Activated CD8-positive, alpha-beta memory T cell treated with anti-CD3 and anti-CD28 coated beads for 4 hours (primary cell): ENCODE results near the gene NPRL2.

ENCODE experiments used
- DNase-seq, 2 donors: peaks; one replicate each; pipeline ENCODE4 v3.0.0-alpha.2; 2020; ENCODE audit warnings: low read depth in 2 of 2

Gene NPRL2

DNA sequence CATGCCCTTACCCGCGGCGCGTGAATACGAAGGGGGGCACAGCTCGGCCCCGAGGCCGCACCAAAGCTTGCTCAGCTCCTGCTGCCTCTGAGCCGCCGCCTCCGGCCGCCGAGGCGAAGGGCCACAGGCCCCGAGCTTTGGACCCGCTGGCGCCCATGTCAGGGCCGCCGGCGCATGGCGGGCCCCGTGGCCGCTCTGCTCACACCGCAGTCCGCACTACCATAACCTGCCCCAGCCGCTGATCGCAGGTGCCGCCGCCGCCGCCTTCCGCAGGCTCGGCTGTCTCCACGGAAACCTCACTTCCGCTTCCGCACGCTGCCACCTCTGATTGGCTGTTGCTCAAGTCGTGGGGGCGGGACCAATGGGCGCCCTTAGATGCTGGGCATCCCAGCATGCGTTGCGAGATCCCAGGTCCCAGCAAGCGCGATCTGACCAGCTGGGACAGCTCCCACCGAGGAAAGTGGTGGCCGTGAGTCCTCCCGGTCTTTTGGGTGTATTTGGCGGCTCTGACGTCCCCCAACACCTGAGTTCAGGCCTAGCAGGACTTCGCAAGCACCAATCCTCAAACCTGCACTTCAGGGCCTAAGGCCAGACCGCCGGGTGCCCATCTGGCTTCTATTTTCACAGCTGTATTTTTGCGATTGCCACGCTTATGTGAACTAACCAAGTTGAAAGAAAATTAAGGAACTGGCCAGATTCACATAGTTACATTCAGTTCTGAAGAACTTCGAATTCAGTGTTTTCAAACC lies 22.5 kb downstream of the NPRL2 start, which contains the start of gene TUSC2:
Gene TUSC2, minus strand, starts transcription at position 281 of the 749 bp plus-strand sequence. Its CDS starts 124 bp downstream, at position 157.
- DNase-seq = peak; percentile 89 to 90

DNA sequence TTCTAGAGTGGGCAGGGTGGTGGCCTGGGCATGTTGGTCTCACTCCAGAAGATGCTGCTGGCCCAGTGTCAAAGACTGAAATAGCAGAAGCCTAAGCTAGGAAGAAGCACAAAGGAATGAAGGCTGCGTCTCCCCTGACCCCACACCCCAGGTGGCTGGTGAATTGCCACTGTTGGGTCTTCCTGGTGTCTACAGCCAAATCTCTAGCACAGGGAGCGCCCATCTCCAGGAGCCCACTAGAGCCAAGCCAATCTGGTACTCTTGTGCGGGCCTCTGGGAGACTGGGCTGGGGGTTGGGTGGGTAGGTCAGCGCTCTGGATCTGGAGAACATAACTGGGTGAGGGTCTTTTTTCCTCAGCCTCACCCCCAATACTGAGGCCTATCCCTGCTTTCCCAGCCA lies 23.4 kb downstream of the NPRL2 start:
- DNase-seq = no peak

- DNase-seq = no peak
Measured at GRCh38 chr3:50326182-50326541, 24.4 kb downstream of the NPRL2 start.

DNA sequence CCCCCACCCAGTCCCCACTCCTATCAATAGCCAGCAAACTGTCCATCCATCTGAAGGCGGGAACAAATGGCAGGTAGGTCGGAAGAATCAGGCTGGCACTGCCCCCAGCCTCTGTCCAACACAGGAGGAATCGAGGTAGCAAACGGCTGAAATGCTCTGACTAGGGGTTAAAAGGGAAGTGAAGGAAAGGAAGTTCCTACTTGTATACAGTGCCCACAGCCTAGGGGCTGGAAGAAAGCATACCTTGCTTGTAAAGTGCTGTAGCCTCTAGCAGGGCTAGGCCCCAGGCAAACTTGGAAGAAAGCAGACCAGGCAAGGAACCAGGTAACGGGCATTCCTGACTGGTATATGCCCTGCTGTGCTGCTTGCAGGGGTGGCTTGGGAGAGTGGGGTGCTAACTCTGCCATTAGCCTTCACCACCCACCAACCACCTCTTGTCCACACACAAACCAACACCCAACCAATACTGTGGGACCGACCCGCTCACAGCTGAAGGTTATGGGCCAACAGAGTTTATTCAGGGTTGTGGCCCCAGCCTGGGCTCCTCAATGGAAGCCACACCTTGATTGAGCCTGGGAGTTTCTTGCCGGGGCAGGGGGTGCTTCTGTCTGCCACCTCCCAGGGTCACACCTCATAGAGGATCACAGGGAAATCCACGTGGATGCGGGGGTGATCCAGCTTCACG lies 24.9 kb downstream of the NPRL2 start:
- no peak for DNase-seq

DNA sequence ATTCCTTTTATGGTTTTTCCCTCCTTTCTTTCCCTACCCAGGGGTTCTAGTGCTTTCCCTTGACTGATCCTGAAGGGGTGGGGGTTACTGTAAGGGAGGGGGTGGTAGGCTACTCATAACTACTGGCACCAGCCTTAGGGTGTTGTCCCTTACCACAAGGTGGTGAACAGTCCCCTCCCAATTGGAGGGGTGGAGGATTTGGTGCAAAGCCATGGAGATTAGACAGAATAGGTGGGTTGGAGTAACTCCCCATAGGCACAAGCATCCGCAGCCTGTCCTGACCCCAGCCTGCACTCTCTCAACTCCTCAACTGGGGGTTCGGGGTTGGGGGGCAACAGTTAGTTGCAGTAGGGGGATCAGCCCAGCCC lies 25.5 kb downstream of the NPRL2 start:
- DNase-seq = no peak

- DNase-seq = no peak
Measured at GRCh38 chr3:50324351-50325112, 26.0 kb downstream of the NPRL2 start.

DNA sequence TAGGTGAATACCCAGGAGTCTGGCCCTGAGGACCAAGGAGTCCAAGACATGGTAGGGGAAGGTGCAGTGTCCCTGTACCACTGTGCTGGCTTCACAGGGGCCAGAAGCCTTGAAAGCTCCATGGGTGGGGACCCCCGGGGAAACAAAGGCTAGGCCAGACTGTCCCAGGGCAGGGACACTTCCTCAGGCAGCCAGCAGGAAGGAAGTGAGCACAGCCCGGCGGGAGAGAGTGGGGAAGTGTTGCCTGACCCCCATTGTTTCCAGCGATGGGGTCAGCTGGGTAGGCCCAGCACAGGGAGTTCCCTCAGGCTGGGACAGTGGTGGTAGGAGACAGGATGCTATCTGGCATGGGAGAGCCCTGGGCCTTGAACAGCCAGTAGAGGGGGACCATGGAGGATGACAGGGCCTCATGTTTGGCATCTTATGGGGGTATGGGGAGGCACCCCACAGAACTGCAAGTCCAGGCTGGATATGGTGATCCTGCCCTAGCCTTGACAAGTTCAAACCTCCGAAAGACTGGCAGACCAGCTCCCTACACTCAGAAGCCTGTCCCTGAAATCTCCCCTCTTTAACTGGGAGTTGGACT lies 26.9 kb downstream of the NPRL2 start:
- DNase-seq = no peak

DNA sequence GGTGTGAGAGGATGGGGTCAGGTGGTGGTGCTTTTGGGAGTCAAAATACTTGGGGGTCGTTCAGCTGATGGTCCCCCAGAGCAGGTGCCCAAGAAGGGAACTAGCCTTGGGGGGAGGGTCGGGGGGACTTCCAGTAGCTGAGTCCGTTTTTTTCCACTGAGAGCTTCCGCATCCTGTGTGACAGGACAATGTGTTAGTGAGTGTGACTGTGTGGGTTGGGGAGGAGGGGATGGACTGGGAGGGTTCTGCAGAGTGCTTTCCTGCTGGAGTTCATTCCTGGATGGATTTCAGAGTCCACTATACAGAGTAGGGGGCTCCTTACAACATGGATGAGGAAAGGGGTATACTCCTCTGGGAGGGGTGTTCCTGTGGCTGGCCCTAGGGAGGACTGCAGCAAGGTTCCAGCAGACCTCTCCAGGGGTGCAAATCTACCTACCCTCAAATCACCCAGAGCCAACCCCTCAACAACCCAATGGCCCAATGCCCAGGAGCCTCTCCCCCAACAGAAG lies 27.4 kb downstream of the NPRL2 start:
- DNase-seq = no peak

DNA sequence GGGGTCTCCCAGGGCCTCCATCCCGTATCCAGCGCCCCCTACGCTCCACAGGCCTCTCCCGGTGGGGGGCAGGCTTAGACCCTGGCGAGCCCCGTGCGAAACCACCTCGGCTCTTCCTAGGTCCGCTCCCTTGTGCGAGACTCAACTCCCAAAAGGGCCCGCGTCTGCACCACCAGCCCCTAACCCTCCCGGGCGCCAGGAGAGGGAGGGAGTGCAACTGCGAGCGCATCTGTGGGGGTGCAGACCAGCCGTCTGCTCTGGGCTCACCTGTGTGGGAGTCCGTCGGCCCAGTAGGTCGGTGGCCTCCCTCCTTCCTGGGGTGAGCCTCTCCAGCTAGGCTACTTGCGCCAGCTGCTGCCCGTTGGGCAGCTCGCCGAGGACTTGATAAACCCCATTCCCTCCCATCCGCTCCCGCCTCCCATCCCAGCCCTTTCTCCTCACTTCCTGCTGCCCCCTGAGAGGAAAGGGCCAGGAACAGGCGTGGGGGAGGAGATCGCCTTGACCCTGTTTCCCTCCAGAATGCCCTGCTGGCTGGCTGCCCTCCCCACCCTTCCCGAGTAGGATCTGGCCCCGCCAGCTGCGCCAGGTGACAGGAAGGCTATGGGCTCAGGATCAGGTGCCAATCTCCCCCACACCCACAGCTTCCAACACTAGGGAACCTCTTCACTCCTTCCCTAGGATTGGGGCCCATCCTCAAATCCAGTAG lies 28.0 kb downstream of the NPRL2 start, which contains the start of gene HYAL2:
Gene HYAL2, minus strand, starts transcription at position 360 of the 706 bp plus-strand sequence. CDS start 2,256 bp downstream, outside the sequence.
- DNase-seq = no peak

- DNase-seq = no peak
Measured at GRCh38 chr3:50322115-50322385, 28.5 kb downstream of the NPRL2 start.

GRCh38 chr3:50321336-50322114 lies 29.1 kb downstream of the NPRL2 start:
- peak; percentile 52 to 65 for DNase-seq

GRCh38 chr3:50320853-50321335 lies 29.7 kb downstream of the NPRL2 start:
- no peak for DNase-seq

- no peak for DNase-seq
Measured at GRCh38 chr3:50319894-50320625, 30.5 kb downstream of the NPRL2 start.

DNA sequence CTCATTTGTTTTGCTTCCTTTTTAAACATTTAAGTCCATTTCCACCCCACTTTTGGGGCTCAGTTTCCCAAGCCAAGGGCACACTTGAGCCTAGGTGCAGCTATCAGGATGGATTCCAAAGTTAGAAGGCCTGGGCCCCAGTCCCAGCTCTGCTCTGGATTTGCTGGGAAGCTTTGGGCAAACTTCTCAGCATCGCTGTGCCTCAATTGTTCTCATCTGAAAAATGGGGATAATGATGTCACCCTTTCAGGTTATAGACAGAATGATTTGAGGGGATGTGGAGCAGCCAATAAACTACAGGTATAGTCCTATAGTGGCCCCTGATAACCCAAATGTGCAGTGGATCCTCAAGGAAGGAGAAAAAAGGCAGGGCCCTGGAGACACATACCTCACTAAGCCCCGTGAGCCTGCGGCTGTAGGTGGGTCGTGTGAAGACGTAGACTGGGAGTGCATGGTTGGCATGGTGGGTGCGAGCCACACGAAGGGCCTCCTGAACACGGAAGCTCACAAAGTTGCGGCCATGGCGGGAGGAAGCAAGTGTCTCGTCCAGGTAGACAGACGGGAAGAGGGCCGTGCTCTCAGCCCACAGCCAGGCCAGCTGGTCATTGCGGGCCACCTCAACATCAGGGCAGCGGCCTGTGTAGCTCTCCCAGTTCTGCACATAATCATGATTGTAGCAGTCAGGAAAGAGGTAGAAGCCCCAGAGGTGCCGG lies 31.2 kb downstream of the NPRL2 start:
- no peak for DNase-seq

GRCh38 chr3:50318615-50319014 lies 32.0 kb downstream of the NPRL2 start:
- no peak for DNase-seq

DNA sequence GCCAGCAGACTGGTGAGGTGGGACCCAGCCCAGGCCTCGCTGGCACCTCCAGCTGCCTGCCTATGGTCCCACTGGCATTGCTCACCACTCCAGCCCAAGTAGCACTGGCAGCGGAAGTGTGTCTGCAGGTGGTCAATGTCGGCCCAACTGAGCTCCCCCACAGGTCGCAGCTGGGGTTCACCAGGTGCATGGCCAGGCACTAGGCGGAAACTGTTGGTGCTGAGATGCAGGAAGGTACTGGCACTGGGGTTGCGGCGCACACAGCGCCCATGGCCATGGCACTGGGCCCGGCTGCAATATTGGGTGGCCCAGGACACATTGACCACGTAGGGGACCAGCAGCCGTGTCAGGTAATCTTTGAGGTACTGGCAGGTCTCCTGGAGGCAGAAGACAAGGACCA lies 32.4 kb downstream of the NPRL2 start:
- no peak for DNase-seq

DNA sequence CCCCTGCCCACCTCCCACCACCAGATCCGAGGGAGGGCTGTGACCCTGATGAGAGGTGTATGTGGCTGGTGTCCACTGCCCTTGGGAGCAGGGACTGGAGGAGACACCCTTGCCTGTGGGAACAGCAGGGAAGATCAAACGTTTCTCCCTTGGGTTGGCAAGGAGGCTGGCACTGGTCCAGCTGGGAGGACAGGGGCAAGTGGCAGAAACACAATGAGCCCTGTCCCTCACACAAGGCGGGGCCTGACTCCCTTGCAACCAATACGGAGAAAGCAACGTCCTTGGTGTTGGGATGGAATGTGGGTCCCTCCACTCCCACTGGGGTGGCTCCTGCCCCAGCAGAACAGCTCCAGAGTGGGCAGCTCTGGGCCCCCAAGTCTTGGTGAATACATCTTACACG lies 33.3 kb downstream of the NPRL2 start:
- no peak for DNase-seq

- DNase-seq = peak; percentile 54 to 67
Measured at GRCh38 chr3:50316657-50317242, 33.8 kb downstream of the NPRL2 start.

- DNase-seq = no peak
Measured at GRCh38 chr3:50314816-50315215, 35.8 kb downstream of the NPRL2 start.
